ENCODE measurements around the gene FMNL1. TPM values are rescaled to one million over a fixed set of nuclear protein-coding genes. Genes with fewer than 3 reads are reported as not detected.
A peak's percentile ranks its signal among the peaks of the same experiment; 100 is the strongest.

Gene FMNL1
- total and polyA plus RNA-seq, 7 donors, result 8.9 to 35.5 (median 11.0) TPM

DNA sequence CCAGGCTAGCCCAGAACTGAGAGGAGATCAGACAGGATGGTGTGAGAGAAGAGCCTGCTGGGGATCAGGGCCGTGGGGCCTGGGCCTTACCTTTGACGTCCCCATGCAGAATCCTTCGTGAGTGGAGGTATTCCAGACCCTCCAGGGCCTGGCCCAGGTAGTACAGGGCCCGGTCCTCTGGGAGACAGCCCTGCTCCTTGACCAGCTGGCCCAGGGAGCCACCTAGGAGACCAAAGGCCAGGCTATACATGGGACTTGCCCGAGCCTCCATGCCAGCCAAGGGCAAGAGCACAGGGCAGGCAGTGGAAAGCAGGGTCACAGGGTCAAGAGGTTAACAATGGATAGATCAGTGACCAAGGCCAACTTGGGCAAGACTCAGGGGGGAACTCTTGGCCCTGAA is 52.3 kb downstream of the FMNL1 start:
- TF ChIP-seq POLR2A (IDR thresholded peaks at IDR 0.05), result no peak
- no peak overlapping the region for H3K4me3 ChIP-seq
- 90 to 94% methylated on average over 5 of the region's 5 CpGs for WGBS, 2 donors
- H3K27ac ChIP-seq, result peak overlapping the region in 1 of 4 donors; percentile 6
- peaks cover 0 to 37% (median 34%) of the 10 kb centered on the region in 4 donors for H3K4me1 ChIP-seq
- no peaks in the 10 kb centered on the region for H3K27me3 ChIP-seq
- H3K9me3 ChIP-seq, result no peaks in the 10 kb centered on the region
- H3K36me3 ChIP-seq, result peaks cover 41 to 56% (median 51%) of the 10 kb centered on the region in 4 donors
- intact Hi-C loops (cut with DNase I), result no loop called here
- DNase-seq, result no peak

DNA sequence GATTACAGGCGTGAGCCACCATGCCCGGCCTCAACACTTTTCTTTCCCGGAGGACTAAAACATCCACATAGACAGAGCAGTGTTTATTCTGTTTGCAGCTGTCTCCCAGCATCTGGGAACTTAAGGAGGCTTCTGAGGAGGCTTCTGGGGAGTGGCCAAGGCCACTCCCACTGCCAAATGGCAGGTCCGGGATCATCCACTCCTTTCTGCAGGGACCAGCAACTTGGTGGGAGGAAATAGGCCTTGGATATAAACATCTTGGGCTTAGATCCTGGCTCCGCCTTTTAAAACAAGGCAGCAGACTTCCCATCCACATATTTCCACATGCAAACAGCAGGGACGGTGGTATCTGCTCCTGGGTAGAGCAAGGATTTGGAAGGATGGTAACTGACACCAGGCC is 54.3 kb downstream of the FMNL1 start:
- intact Hi-C loops (cut with DNase I), result loop anchor here (2.0 to 5.0 kb wide), 2 partner anchors 41 to 59 kb away; partner anchors contain the start of gene MAP3K14
- H3K9me3 ChIP-seq, result no peaks in the 10 kb centered on the region
- peaks cover 0 to 55% (median 43%) of the 10 kb centered on the region in 4 donors for H3K4me1 ChIP-seq
- H3K36me3 ChIP-seq, result peaks cover 21 to 50% (median 35%) of the 10 kb centered on the region in 4 donors
- no peak for DNase-seq
- 60 to 61% methylated on average over 6 of the region's 6 CpGs for WGBS, 2 donors
- peak in 1 of 4 donors; percentile 5 for TF ChIP-seq POLR2AphosphoS5 (IDR thresholded peaks at IDR 0.05)
- no peak for TF ChIP-seq EP300 (IDR thresholded peaks at IDR 0.05)
- no peak overlapping the region for H3K4me3 ChIP-seq
- peak overlapping the region; percentile 67 to 98 (median 92) for H3K27ac ChIP-seq
- H3K27me3 ChIP-seq, result no peaks in the 10 kb centered on the region

DNA sequence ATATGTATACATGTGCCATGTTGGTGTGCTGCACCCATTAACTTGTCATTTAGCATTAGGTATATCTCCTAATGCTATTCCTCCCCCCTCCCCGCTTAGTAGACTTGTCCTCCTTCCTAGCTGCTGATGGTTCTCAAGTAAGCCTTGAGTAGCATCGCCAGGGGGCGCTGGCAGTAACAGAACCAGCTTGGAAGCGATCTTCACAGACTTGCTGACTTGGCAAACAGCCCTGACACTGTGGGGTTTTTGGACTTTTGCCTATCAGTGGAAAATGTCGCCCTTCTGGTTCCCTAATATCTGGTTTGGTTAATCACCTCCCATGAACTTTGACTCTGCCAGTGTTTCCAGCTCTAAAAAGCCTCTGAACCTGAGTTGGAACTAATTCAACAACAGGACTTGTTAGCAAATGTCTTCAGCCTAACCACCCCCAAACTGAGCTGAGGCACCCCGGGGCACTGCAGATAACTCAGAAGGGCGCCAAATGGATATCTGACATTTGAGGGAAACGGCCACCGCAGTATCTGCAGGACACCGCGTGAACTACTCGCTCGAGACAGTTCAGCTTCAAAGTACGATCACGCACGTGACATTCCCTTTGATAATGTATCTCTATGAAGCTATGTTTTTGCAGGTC is 55.6 kb downstream of the FMNL1 start:
- Histone ChIP-seq H3K36me3 (peaks cover 16 to 39% (median 26%) of the 10 kb centered on the region in 4 donors), H3K27me3 (no peaks in the 10 kb centered on the region), H3K4me1 (peaks cover 0 to 60% (median 51%) of the 10 kb centered on the region in 4 donors), H3K27ac (peak overlapping the region; percentile 67 to 98 (median 92)), H3K9me3 (no peaks in the 10 kb centered on the region), H3K4me3 (no peak overlapping the region)
- peak in 3 of 4 donors; percentile 51 to 83 (median 77) for TF ChIP-seq POLR2AphosphoS5 (IDR thresholded peaks at IDR 0.05)
- no peak for TF ChIP-seq EP300 (IDR thresholded peaks at IDR 0.05)
- TF ChIP-seq POLR2A (IDR thresholded peaks at IDR 0.05), result no peak
- TF ChIP-seq, protein P1, sequence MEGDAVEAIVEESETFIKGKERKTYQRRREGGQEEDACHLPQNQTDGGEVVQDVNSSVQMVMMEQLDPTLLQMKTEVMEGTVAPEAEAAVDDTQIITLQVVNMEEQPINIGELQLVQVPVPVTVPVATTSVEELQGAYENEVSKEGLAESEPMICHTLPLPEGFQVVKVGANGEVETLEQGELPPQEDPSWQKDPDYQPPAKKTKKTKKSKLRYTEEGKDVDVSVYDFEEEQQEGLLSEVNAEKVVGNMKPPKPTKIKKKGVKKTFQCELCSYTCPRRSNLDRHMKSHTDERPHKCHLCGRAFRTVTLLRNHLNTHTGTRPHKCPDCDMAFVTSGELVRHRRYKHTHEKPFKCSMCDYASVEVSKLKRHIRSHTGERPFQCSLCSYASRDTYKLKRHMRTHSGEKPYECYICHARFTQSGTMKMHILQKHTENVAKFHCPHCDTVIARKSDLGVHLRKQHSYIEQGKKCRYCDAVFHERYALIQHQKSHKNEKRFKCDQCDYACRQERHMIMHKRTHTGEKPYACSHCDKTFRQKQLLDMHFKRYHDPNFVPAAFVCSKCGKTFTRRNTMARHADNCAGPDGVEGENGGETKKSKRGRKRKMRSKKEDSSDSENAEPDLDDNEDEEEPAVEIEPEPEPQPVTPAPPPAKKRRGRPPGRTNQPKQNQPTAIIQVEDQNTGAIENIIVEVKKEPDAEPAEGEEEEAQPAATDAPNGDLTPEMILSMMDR (IDR thresholded peaks at IDR 0.05), result peak; percentile 71 to 95 (median 94)
- 37 to 49% methylated on average over 16 of the region's 16 CpGs for WGBS, 2 donors
- intact Hi-C loops (cut with DNase I), result loop anchor here (1.0 to 5.0 kb wide), 3 partner anchors 39 to 108 kb away; partner anchors contain the start of gene MAP3K14
- DNase-seq, result peak; percentile 96

DNA sequence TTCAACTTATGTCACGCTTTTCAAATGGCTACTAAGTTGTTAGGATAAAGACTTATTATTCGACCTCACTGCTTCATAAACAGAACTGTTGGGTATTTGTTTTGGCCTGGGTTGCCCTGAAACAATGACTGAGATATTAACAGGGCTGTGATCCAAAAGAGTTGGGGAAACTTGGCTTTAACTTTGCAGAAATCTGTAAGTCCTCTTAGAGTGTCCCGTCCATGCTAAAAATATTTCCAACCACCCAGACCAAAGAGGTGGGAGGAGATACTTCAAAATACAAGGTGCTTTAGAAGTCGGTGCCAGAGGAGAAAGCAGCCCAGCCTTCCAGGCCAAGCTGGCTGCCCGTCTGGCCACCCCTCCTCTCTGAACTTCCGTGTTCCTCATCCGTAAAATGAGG is 56.3 kb downstream of the FMNL1 start:
- TF ChIP-seq POLR2AphosphoS5 (IDR thresholded peaks at IDR 0.05) (peak in 1 of 4 donors; percentile 44), POLR2A (IDR thresholded peaks at IDR 0.05) (no peak)
- TF ChIP-seq, protein P1 (IDR thresholded peaks at IDR 0.05), result no peak
- intact Hi-C loops (cut with DNase I), result loop anchor here (1.0 to 5.0 kb wide), 3 partner anchors 39 to 107 kb away; partner anchors contain the start of gene MAP3K14
- H3K4me3 ChIP-seq, result no peak overlapping the region
- peaks cover 0 to 66% (median 58%) of the 10 kb centered on the region in 4 donors for H3K4me1 ChIP-seq
- H3K36me3 ChIP-seq, result peaks cover 14 to 39% (median 21%) of the 10 kb centered on the region in 4 donors
- H3K27ac ChIP-seq, result peak overlapping the region; percentile 67 to 98 (median 92)
- WGBS, 2 donors, result 66 to 67% methylated on average over 7 of the region's 7 CpGs
- H3K9me3 ChIP-seq, result no peaks in the 10 kb centered on the region
- no peak for DNase-seq
- H3K27me3 ChIP-seq, result no peaks in the 10 kb centered on the region

DNA sequence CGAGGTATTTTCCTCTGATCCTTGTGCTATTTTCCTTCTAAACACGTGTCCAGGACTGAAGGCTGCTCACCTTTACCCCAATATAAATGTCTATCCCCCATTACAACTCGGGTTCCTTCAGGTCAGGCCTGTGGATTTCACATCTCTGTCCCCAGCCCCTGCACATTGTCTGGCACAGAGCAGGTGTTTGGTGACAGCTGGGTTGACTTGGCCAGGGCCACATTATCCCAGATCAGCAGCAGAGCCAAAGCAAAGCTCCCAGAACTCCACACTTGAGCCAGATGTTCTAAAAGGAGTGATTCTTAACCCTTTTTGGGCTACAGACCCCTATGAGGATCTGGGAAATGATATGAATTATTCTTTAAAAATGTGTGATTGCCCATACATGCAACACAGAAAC is 58.2 kb downstream of the FMNL1 start:
- no peak for TF ChIP-seq EP300 (IDR thresholded peaks at IDR 0.05)
- DNase-seq, result no peak
- Histone ChIP-seq H3K4me1 (peaks cover 0 to 82% (median 76%) of the 10 kb centered on the region in 4 donors), H3K4me3 (no peak overlapping the region), H3K9me3 (no peaks in the 10 kb centered on the region), H3K27me3 (no peaks in the 10 kb centered on the region), H3K36me3 (peaks cover 0 to 42% (median 16%) of the 10 kb centered on the region in 4 donors), H3K27ac (peak overlapping the region; percentile 22 to 98 (median 92))
- 45 to 79% methylated on average over 3 of the region's 3 CpGs for WGBS, 2 donors
- intact Hi-C loops (cut with DNase I), result loop anchor here (5.0 kb wide), 1 partner anchor 63 kb away; no protein-coding TSS in a partner anchor
